Liver (tissue), 9 donors: ENCODE results near the gene MYLIP. TPM values are rescaled to one million over a fixed set of nuclear protein-coding genes. Genes with fewer than 3 reads are reported as not detected.

ENCODE experiments used
- DNase-seq: peaks from one replicate; pipeline ENCODE4 v3.0.0-alpha.2; 2017; ENCODE audit warnings: low spot score
- H3K27ac ChIP-seq, 2 donors: one replicate each; pipeline ENCODE4 v1.7.0; 2013; ENCODE audit warnings: inconsistent platforms in 2 of 2, low read length in 2 of 2, control low read depth in 1 of 2, low read depth in 1 of 2, mild to moderate bottlenecking in 1 of 2
- H3K27me3 ChIP-seq, 4 donors: one replicate each; pipeline versions ENCODE4 v1.6.1 to v1.7.0; 2013; ENCODE audit warnings: low read length in 3 of 4, inconsistent platforms in 1 of 4, mild to moderate bottlenecking in 1 of 4, moderate library complexity in 1 of 4; ENCODE audit not compliant: control insufficient read depth in 4 of 4, insufficient read depth in 4 of 4
- H3K36me3 ChIP-seq, 4 donors: one replicate each; pipeline versions ENCODE4 v1.6.1 to v1.7.0; 2013; ENCODE audit warnings: low read length in 3 of 4, mild to moderate bottlenecking in 3 of 4, low read depth in 1 of 4, moderate library complexity in 1 of 4; ENCODE audit not compliant: control insufficient read depth in 4 of 4, insufficient read depth in 3 of 4
- H3K4me1 ChIP-seq, 4 donors: one replicate each; pipeline versions ENCODE4 v1.6.1 to v1.7.0; 2013; ENCODE audit warnings: low read length in 3 of 4, mild to moderate bottlenecking in 3 of 4, moderate library complexity in 1 of 4; ENCODE audit not compliant: control insufficient read depth in 4 of 4, insufficient read depth in 4 of 4
- H3K4me3 ChIP-seq, 3 donors: one replicate each; pipeline versions ENCODE4 v1.6.1 to v1.7.0; 2013; ENCODE audit warnings: low read length in 3 of 3, control low read depth in 1 of 3, low read depth in 1 of 3, mild to moderate bottlenecking in 1 of 3
- H3K9ac ChIP-seq, 2 donors: one replicate each; pipeline ENCODE4 v1.7.0; 2013; ENCODE audit warnings: low read length in 2 of 2, mild to moderate bottlenecking in 2 of 2, moderate library complexity in 2 of 2, control low read depth in 1 of 2, low read depth in 1 of 2
- H3K9me3 ChIP-seq, 4 donors: one replicate each; pipeline versions ENCODE4 v1.6.1 to v1.7.0; 2013; ENCODE audit warnings: low read length in 3 of 4; ENCODE audit not compliant: control insufficient read depth in 4 of 4
- ATF3 ChIP-seq: IDR thresholded peaks from 2 replicates; pipeline ENCODE4 v1.6.1; 2016; ENCODE audit warnings: antibody characterized with exemption
- EGR1 ChIP-seq, 2 donors: IDR thresholded peaks; 2 replicates each; pipeline ENCODE4 v1.6.1; 2016 to 2018; ENCODE audit warnings: antibody characterized with exemption in 2 of 2, low read depth in 2 of 2
- FOXA1 ChIP-seq: IDR thresholded peaks from 2 replicates; pipeline ENCODE4 v1.6.1; 2016; ENCODE audit warnings: antibody characterized with exemption
- FOXA2 ChIP-seq: IDR thresholded peaks from 2 replicates; pipeline ENCODE4 v1.6.1; 2016; ENCODE audit warnings: antibody characterized with exemption
- GABPA ChIP-seq, 2 donors: IDR thresholded peaks in 1 of 2; conservative IDR thresholded peaks in 1 of 2; 2 replicates each; pipeline ENCODE4 v1.6.1; 2016; ENCODE audit warnings: antibody characterized with exemption in 2 of 2, mild to moderate bottlenecking in 1 of 2, moderate library complexity in 1 of 2
- HNF4A ChIP-seq, 2 donors: conservative IDR thresholded peaks; 2 replicates each; pipeline ENCODE4 v1.6.1; 2016; ENCODE audit warnings: antibody characterized with exemption in 2 of 2, mild to moderate bottlenecking in 2 of 2
- HNF4G ChIP-seq: IDR thresholded peaks from 2 replicates; pipeline ENCODE4 v1.6.1; 2016; ENCODE audit warnings: antibody characterized with exemption
- JUND ChIP-seq, 2 donors: IDR thresholded peaks; 2 replicates each; pipeline ENCODE4 v1.6.1; 2016; ENCODE audit warnings: antibody characterized with exemption in 2 of 2
- NR2F2 ChIP-seq: IDR thresholded peaks from 2 replicates; pipeline ENCODE4 v1.6.1; 2016; ENCODE audit warnings: antibody characterized with exemption
- RAD21 ChIP-seq, 2 donors: IDR thresholded peaks; 2 replicates each; pipeline ENCODE4 v1.6.1; 2016; ENCODE audit warnings: antibody characterized with exemption in 2 of 2, mild to moderate bottlenecking in 2 of 2
- REST ChIP-seq: IDR thresholded peaks from 2 replicates; pipeline ENCODE4 v1.6.1; 2016; ENCODE audit warnings: antibody characterized with exemption, mild to moderate bottlenecking
- SP1 ChIP-seq: IDR thresholded peaks from 2 replicates; pipeline ENCODE4 v1.6.1; 2018; ENCODE audit warnings: antibody characterized with exemption, mild to moderate bottlenecking
- TAF1 ChIP-seq: conservative IDR thresholded peaks from 2 replicates; pipeline ENCODE4 v1.6.1; 2016; ENCODE audit warnings: antibody characterized with exemption, mild to moderate bottlenecking
- YY1 ChIP-seq: IDR thresholded peaks from 2 replicates; pipeline ENCODE4 v1.6.1; 2016; ENCODE audit warnings: antibody characterized with exemption, mild to moderate bottlenecking
- WGBS: extraction: QIAGEN DNeasy Blood & Tissue Kit; methylation state at CpG from one replicate; pipeline ENCODE4 v1.1.7; 2013; 5-methylcytosine and 5-hydroxymethylcytosine counted together
- polyA plus RNA-seq, 2 donors: library from polyadenylated mRNA; stranded (reverse) in 1 of 2; unstranded in 1 of 2; fragments of 200-250 nt in 1 of 2; fragments of >200 nt in 1 of 2; fragmentation: Nextera tagmentation in 1 of 2; extraction: Ambion mirVana in 1 of 2; gene quantifications; one replicate each; pipeline versions ENCODE4 v1.2.1 to v1.2.3, GENCODE V29; 2013 to 2015
- total RNA-seq, 2 donors: library from RNA; depleted of rRNA; stranded (reverse); fragments of >200 nt; gene quantifications; one replicate each; pipeline ENCODE4 v1.2.3, GENCODE V29; 2014
- TF ChIP-seq, protein P1 (sequence below): IDR thresholded peaks from 2 replicates; pipeline ENCODE4 v1.6.1; 2016; ENCODE audit warnings: antibody characterized with exemption
- TF ChIP-seq, protein P2 (sequence below): IDR thresholded peaks from 2 replicates; pipeline ENCODE4 v1.6.1; 2016; ENCODE audit warnings: antibody characterized with exemption
- TF ChIP-seq, protein P3 (sequence below): fragments of 150-350 bp; IDR thresholded peaks from 2 replicates; pipeline ENCODE4 v1.5.1; 2017; ENCODE audit warnings: improper control_type of control experiment, low read depth, low read length; ENCODE audit not compliant: missing input control
- donor health status: healthy.
- donor health status: healthy.
- donor health status: healthy.
- donor health status: healthy.
- donor health status: healthy.

Gene MYLIP
- total and polyA plus RNA-seq, 4 donors: 2.7 to 29.4 (median 4.4) TPM

- DNase-seq: no peak
- no peak overlapping the region for H3K4me3 ChIP-seq
- WGBS: 77% methylated on average over 11 of the region's 11 CpGs
- no peak overlapping the region for H3K27ac ChIP-seq
- no peaks in the 10 kb centered on the region for H3K9me3 ChIP-seq
- H3K27me3 ChIP-seq: no peaks in the 10 kb centered on the region
- H3K4me1 ChIP-seq: no peaks in the 10 kb centered on the region
- H3K9ac ChIP-seq: no peak overlapping the region
- TF ChIP-seq HNF4G (no peak), TAF1 (no peak), GABPA (IDR thresholded peaks at IDR 0.05 in 1 of 2, conservative IDR thresholded peaks at IDR 0.05 in 1 of 2) (no peak), RAD21 (IDR thresholded peaks at IDR 0.05) (no peak), JUND (IDR thresholded peaks at IDR 0.05) (no peak), EGR1 (IDR thresholded peaks at IDR 0.05; ENCODE audit: low read depth in 2 of 2) (no peak), NR2F2 (no peak), HNF4A (conservative IDR thresholded peaks at IDR 0.05) (no peak), YY1 (no peak), REST (no peak), FOXA2 (no peak)
- TF ChIP-seq, protein P1, sequence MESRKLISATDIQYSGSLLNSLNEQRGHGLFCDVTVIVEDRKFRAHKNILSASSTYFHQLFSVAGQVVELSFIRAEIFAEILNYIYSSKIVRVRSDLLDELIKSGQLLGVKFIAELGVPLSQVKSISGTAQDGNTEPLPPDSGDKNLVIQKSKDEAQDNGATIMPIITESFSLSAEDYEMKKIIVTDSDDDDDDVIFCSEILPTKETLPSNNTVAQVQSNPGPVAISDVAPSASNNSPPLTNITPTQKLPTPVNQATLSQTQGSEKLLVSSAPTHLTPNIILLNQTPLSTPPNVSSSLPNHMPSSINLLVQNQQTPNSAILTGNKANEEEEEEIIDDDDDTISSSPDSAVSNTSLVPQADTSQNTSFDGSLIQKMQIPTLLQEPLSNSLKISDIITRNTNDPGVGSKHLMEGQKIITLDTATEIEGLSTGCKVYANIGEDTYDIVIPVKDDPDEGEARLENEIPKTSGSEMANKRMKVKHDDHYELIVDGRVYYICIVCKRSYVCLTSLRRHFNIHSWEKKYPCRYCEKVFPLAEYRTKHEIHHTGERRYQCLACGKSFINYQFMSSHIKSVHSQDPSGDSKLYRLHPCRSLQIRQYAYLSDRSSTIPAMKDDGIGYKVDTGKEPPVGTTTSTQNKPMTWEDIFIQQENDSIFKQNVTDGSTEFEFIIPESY: no peak
- TF ChIP-seq, protein P2, sequence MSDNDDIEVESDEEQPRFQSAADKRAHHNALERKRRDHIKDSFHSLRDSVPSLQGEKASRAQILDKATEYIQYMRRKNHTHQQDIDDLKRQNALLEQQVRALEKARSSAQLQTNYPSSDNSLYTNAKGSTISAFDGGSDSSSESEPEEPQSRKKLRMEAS: no peak
- TF ChIP-seq, protein P3, sequence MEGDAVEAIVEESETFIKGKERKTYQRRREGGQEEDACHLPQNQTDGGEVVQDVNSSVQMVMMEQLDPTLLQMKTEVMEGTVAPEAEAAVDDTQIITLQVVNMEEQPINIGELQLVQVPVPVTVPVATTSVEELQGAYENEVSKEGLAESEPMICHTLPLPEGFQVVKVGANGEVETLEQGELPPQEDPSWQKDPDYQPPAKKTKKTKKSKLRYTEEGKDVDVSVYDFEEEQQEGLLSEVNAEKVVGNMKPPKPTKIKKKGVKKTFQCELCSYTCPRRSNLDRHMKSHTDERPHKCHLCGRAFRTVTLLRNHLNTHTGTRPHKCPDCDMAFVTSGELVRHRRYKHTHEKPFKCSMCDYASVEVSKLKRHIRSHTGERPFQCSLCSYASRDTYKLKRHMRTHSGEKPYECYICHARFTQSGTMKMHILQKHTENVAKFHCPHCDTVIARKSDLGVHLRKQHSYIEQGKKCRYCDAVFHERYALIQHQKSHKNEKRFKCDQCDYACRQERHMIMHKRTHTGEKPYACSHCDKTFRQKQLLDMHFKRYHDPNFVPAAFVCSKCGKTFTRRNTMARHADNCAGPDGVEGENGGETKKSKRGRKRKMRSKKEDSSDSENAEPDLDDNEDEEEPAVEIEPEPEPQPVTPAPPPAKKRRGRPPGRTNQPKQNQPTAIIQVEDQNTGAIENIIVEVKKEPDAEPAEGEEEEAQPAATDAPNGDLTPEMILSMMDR: no peak
- no peaks in the 10 kb centered on the region for H3K36me3 ChIP-seq
These were observed 29.0 kb downstream of the MYLIP start for GRCh38 chr6:16157909-16158308.

DNA sequence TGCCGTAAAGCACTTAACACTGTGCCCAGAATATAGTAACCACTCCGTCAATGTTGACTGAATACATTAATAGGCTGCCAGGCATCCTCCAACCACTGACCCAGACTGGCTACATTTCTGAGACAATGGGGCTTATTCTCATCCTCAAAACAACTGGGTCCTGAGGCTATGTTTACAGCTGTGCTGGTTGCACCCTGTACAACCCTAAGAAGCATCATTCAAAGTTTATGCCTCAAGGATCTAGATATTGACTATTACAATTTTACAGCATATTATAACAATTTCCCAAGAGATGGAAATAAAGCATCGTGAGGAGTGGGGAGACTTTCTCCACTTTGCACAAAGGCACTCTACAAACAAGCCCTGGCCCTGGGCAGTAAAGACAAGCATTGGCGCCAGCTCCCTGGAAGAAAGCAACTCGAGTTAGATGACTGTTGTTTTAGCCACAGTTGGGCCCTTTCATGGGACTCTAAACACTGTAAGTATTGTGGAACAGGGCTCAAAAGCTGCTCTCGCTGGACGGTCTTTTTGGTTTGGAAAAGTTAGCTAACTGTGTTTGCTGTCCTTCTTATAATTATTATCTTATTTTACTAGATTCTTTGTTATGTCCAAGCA, 30.2 kb downstream of the MYLIP start:
- WGBS: 89% methylated on average over 7 of the region's 7 CpGs
- no peak overlapping the region for H3K9ac ChIP-seq
- DNase-seq: no peak
- no peak overlapping the region for H3K4me3 ChIP-seq
- no peaks in the 10 kb centered on the region for H3K36me3 ChIP-seq
- no peaks in the 10 kb centered on the region for H3K4me1 ChIP-seq
- H3K9me3 ChIP-seq: no peaks in the 10 kb centered on the region
- no peaks in the 10 kb centered on the region for H3K27me3 ChIP-seq
- no peak overlapping the region for H3K27ac ChIP-seq
- TF ChIP-seq, protein P2: no peak
- TF ChIP-seq GABPA (IDR thresholded peaks at IDR 0.05 in 1 of 2, conservative IDR thresholded peaks at IDR 0.05 in 1 of 2) (no peak), EGR1 (IDR thresholded peaks at IDR 0.05; ENCODE audit: low read depth in 2 of 2) (no peak), JUND (IDR thresholded peaks at IDR 0.05) (no peak), REST (no peak), NR2F2 (no peak), ATF3 (no peak), FOXA2 (no peak), SP1 (no peak), FOXA1 (no peak), YY1 (no peak)
- TF ChIP-seq, protein P3: no peak
